ENCODE results near the gene IL17RC.
"Not testable (repeated sequence)": the region's sequence is repeated elsewhere in the genome, so short reads cannot be mapped to it uniquely, and the experiment has no call there.

DNA sequence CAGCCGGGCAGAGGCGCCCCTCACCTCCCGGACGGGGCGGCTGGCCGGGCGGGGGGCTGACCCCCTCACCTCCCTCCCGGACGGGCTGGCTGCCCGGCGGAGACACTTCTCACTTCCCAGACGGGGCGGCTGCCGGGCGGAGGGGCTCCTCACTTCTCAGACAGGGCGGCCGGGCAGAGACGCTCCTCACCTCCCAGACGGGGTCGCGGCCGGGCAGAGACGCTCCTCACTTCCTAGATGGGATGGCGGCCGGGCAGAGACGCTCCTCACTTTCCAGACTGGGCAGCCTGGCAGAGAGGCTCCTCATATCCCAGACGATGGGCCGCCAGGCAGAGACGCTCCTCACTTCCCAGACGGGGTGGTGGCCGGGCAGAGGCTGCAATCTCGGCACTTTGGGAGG, 23.0 kb downstream of the IL17RC start:
- not testable (repeated sequence) for TF ChIP-seq CTCF, POLR2A, EP300 (IDR thresholded peaks at IDR 0.05)
